ENCODE measurements around the gene CC2D1B. TPM values are rescaled to one million over a fixed set of nuclear protein-coding genes. Genes with fewer than 3 reads are reported as not detected.

The CC2D1B gene
- total and polyA plus RNA-seq, 9 of the 15 experiments (the other 6 are each of a cell fraction or from before 2014, with no cell fraction given), result 1.2 to 33.6 (median 25.5) TPM

- TF ChIP-seq MTA1 (IDR thresholded peaks at IDR 0.05; ENCODE audit: borderline replicate concordance) (peak; percentile 94), FUS (optimal IDR thresholded peaks at IDR 0.05; ENCODE audit: low read depth, low read length) (no peak), PHF8 (IDR thresholded peaks at IDR 0.05; ENCODE audit: borderline replicate concordance, low read length) (no peak), ZBTB9 (CRISPR knock-in tag; IDR thresholded peaks at IDR 0.05) (no peak), SMARCC2 (IDR thresholded peaks at IDR 0.05; ENCODE audit: low read depth) (no peak), TRIM28 (IDR thresholded peaks at IDR 0.05) (no peak), REST (IDR thresholded peaks at IDR 0.05; ENCODE audit: borderline replicate concordance) (no peak), REST (CRISPR knock-in tag; IDR thresholded peaks at IDR 0.05; ENCODE audit: low read depth) (no peak), CHCHD3 (CRISPR knock-in tag; IDR thresholded peaks at IDR 0.05) (no peak), PTBP1 (IDR thresholded peaks at IDR 0.05; ENCODE audit: low read depth, low read length) (no peak), XRCC4 (IDR thresholded peaks at IDR 0.05; ENCODE audit: extremely low read depth, insufficient read depth, insufficient read length) (no peak), E2F5 (CRISPR knock-in tag; IDR thresholded peaks at IDR 0.05) (0 out of 2 replicates have a peak, but pooled peaks have one; percentile 56), SMARCE1 (IDR thresholded peaks at IDR 0.05) (0 out of 2 replicates have a peak, but pooled peaks have one; percentile 63), DLX4 (CRISPR knock-in tag; IDR thresholded peaks at IDR 0.05) (no peak), ZNF197 (CRISPR knock-in tag; IDR thresholded peaks at IDR 0.05; ENCODE audit: low read depth) (no peak), NONO (IDR thresholded peaks at IDR 0.05; ENCODE audit: low read depth in 2 of 2, low read length in 1 of 2) (0 out of 4 replicates have a peak, but pooled peaks of 1 of the 2 experiments have one; percentile 66), ZNF668 (CRISPR knock-in tag; IDR thresholded peaks at IDR 0.05) (no peak), ZNF586 (CRISPR knock-in tag; conservative IDR thresholded peaks at IDR 0.05) (no peak)
Measured at GRCh38 chr1:52403566-52404115, 37.6 kb upstream of the CC2D1B start (continued).
